ENCODE data around the gene MC5R.

GRCh38 chr18:13831864-13832508 lies 8.0 kb downstream of the MC5R start:
- TF ChIP-seq TAF1 (IDR thresholded peaks at IDR 0.05; ENCODE audit: low read depth, low read length): no peak
- TF ChIP-seq POLR2AphosphoS5 (IDR thresholded peaks at IDR 0.05; ENCODE audit: low read depth, low read length): no peak
- no peak for TF ChIP-seq POLR2A (IDR thresholded peaks at IDR 0.05; ENCODE audit: low read depth, low read length)
- no peak for TF ChIP-seq PAX5 (IDR thresholded peaks at IDR 0.05; ENCODE audit: insufficient read depth, low read length, severe bottlenecking)
